ENCODE results near the gene BRD3OS. TPM values are rescaled to one million over a fixed set of nuclear protein-coding genes. Genes with fewer than 3 reads are reported as not detected.

BRD3OS gene
- total RNA-seq, 4 donors from 2014 or later, result 15.3 to 39.0 (median 21.7) TPM

DNA sequence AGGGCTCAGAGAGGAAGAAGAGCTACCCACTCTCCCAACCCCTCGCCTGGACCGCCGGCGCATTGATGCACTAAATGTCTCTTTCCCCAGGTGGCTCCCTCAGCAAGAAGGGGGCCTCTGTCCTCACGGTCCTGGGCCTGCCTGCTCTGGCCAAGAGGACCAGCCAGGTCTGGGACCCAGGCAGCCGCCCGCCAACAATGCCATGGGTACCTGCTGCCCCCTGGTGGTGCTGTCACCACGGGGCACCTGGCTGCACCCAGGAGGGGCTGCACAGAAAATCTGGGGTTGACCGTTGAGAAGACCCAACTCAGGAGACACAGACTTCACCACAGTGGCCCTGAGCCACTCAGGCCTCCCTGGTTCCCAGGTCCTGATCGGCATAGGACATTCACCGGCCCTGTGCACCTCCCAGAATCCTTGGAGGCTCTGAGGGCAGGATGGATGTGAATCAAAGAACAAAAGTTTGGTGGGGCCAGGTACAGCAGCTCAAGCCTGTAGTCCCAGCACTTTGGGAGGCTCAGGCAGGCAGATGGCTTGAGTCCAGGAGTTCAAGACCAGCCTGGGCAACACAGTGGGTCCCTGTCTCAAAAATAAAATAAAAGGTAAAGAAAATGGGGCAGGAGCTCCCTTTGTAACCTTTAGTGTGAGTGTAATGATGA, 30.8 kb upstream of the BRD3OS start:
- H3K4me3 ChIP-seq, result no peak overlapping the region
- peak overlapping the region in 3 of 4 donors; percentile 88 to 96 (median 93) for H3K27ac ChIP-seq

DNA sequence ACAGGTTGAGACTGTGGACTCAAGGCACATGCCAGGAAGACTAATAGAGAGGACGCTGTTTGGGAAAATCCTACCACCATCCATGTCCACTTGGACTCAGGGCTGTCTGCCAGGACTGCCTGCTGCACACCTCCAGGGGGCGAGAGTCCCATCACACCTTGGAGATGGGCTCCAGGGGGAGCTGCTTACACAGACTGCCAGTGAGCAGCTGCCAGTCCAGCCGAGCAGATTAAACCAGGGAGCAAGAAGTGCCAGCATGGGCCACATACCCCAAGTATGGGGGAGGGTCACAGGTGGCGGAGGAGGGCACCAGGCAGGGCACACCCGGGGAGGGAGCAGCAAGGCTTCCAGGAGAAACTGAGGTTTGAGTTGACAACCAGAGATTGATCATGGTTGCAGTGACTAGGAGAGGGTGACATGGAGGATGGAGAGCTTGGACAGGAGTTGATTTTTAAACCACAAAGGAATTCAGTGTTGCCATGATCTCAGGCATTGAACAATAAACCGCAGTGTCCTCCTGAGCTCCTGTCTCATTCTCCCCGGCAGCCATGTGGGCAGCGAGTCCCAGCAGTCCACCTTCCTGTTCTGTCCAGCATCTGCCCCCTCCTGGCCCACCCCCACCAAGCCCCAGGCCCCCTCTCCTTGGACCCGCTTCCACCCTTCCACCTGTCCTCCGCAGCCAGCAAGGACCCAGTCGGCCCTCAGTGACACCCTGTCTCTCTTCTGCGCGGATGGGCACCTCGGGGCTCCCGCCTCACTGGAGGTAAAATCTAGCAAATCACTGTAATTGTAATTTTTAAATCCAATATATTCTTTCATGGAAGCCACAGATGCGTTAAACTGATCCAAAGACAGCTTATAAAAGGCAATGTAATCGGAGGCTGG, 30.0 kb upstream of the BRD3OS start:
- no peaks in the 10 kb centered on the region for H3K9me3 ChIP-seq
- no peak overlapping the region for H3K27ac ChIP-seq
- H3K4me3 ChIP-seq, result no peak overlapping the region
- TF ChIP-seq EP300 (IDR thresholded peaks at IDR 0.05) (no peak), POLR2AphosphoS5 (IDR thresholded peaks at IDR 0.05) (no peak), POLR2A (IDR thresholded peaks at IDR 0.05) (no peak)
- TF ChIP-seq, protein P1, sequence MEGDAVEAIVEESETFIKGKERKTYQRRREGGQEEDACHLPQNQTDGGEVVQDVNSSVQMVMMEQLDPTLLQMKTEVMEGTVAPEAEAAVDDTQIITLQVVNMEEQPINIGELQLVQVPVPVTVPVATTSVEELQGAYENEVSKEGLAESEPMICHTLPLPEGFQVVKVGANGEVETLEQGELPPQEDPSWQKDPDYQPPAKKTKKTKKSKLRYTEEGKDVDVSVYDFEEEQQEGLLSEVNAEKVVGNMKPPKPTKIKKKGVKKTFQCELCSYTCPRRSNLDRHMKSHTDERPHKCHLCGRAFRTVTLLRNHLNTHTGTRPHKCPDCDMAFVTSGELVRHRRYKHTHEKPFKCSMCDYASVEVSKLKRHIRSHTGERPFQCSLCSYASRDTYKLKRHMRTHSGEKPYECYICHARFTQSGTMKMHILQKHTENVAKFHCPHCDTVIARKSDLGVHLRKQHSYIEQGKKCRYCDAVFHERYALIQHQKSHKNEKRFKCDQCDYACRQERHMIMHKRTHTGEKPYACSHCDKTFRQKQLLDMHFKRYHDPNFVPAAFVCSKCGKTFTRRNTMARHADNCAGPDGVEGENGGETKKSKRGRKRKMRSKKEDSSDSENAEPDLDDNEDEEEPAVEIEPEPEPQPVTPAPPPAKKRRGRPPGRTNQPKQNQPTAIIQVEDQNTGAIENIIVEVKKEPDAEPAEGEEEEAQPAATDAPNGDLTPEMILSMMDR (IDR thresholded peaks at IDR 0.05), result no peak
- H3K36me3 ChIP-seq, result no peaks in the 10 kb centered on the region
- ATAC-seq, result no peak
- peaks cover 24% of the 10 kb centered on the region for H3K27me3 ChIP-seq
- 47 to 49% methylated on average over 6 to 10 of the region's 17 CpGs for WGBS, 2 donors (ENCODE audit: low coverage in 1 of 2)
- H3K4me1 ChIP-seq, result peaks cover 0 to 34% (median 18%) of the 10 kb centered on the region in 3 donors

More for the DNA sequence above, 30.8 kb upstream of the BRD3OS start:
- TF ChIP-seq POLR2A (IDR thresholded peaks at IDR 0.05) (no peak), EP300 (IDR thresholded peaks at IDR 0.05) (no peak), POLR2AphosphoS5 (IDR thresholded peaks at IDR 0.05) (no peak)
- TF ChIP-seq, protein P1 (IDR thresholded peaks at IDR 0.05), result peak in 3 of 4 experiments; percentile 96 to 99 (median 99)
- peaks cover 24% of the 10 kb centered on the region for H3K27me3 ChIP-seq
- no CpG with 5 or more reads among the region's 11 CpGs for WGBS, 2 donors (ENCODE audit: low coverage in 1 of 2)
- peaks cover 0 to 40% (median 18%) of the 10 kb centered on the region in 3 donors for H3K4me1 ChIP-seq
- H3K36me3 ChIP-seq, result no peaks in the 10 kb centered on the region
- no peaks in the 10 kb centered on the region for H3K9me3 ChIP-seq
- ATAC-seq, result peak; percentile 47

DNA sequence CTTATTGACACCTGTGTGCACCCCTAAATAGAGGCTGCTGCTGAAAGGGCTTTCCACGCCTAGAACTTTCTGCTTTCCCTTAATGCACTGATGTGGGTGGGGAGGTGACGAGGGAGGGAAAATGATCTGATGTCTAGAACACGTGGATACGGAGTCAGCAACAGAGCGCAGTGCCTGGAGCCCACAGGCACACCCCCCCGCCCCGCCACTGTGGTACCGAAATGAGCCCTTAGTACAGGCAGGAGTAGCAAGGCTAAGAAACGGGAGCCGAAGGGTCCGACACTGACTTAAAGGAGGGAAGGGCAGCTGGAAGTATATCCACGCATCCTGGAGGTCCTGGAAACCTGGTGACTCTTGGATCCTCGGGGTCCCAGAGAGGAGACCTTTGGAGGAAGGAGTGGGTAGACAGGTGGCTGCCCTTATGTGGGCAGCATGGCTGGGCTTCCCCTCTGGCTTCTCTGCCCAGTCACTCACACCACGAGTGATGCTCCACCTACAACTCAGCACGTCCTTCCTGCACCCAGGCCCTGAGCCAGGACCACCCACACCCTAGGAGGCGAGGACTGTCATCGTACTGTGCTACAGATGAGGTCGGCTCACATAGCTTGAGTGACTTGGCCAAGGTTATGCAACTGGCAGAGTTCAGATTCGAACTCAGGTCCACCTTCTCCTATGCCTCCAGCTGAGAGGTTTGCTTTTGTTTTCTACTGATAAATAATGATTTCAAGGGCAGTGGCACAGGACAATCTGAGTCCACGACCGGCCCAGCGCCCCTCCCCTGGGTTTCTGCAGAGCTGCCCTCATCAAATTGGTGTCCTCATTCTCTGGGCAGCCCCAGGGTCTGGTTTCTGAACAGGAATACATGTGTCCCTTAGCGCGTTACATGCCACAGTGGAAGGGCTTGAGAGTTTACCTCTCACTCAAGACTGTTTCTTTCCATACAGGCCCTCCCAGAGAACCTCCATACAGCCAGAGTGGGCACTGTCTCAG, 28.5 kb upstream of the BRD3OS start:
- Histone ChIP-seq H3K27ac (no peak overlapping the region), H3K9me3 (no peaks in the 10 kb centered on the region), H3K27me3 (peaks cover 30% of the 10 kb centered on the region), H3K36me3 (no peaks in the 10 kb centered on the region), H3K4me3 (no peak overlapping the region), H3K4me1 (peaks cover 0 to 19% (median 9%) of the 10 kb centered on the region in 3 donors)
- ATAC-seq, result no peak
- WGBS, 2 donors (ENCODE audit: low coverage in 1 of 2), result 43 to 75% methylated on average over 4 to 13 of the region's 24 CpGs
- TF ChIP-seq, protein P1 (IDR thresholded peaks at IDR 0.05), result no peak
- TF ChIP-seq POLR2AphosphoS5 (IDR thresholded peaks at IDR 0.05), result no peak
- TF ChIP-seq EP300 (IDR thresholded peaks at IDR 0.05), result no peak
- TF ChIP-seq POLR2A (IDR thresholded peaks at IDR 0.05), result no peak

DNA sequence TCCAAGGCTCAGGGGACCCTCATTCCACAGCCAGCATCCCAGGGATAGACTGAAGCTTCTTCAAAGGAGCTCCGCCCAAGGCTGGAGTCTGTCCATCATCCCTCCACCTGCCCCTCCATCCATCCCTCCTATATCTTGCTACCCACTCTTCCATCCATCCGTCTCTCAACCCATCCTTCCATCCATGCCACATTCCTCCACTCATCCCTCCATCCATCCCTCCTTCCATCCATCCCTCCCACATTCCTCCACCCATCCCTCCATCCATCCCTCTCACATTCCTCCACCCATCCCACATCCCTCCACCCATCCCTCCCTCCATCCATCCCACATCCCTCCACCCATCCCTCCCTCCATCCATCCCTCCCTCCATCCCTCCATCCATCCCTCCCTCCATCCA, 27.7 kb upstream of the BRD3OS start:
- H3K27me3 ChIP-seq, result peaks cover 31% of the 10 kb centered on the region
- no peaks in the 10 kb centered on the region for H3K9me3 ChIP-seq
- no peaks in the 10 kb centered on the region for H3K36me3 ChIP-seq
- H3K4me3 ChIP-seq, result no peak overlapping the region
- WGBS, 2 donors (ENCODE audit: low coverage in 1 of 2), result 88 to 100% methylated on average over 2 of the region's 2 CpGs
- no peak overlapping the region for H3K27ac ChIP-seq
- H3K4me1 ChIP-seq, result peaks cover 0 to 19% (median 9%) of the 10 kb centered on the region in 3 donors
- no peak for ATAC-seq
- no peak for TF ChIP-seq POLR2A (IDR thresholded peaks at IDR 0.05)
- no peak for TF ChIP-seq POLR2AphosphoS5 (IDR thresholded peaks at IDR 0.05)
- no peak for TF ChIP-seq EP300 (IDR thresholded peaks at IDR 0.05)
- TF ChIP-seq, protein P1 (IDR thresholded peaks at IDR 0.05), result no peak

Data from gastroesophageal sphincter (tissue), 4 donors.